K562 (cell line): ENCODE results near the gene SH2D1A.

Experiments used
- CCAR2 ChIP-seq: fragments of 200-400 bp; formaldehyde crosslinking; IDR thresholded peaks from 2 replicates; pipeline ENCODE4 v1.6.1; 2017; ENCODE audit warnings: mild to moderate bottlenecking, low read depth, low read length
- EGR1 ChIP-seq: fragments of 450-650 bp; conservative IDR thresholded peaks from 2 replicates; pipeline ENCODE4 v1.6.1; 2017; ENCODE audit warnings: mild to moderate bottlenecking
- NRF1 ChIP-seq, 2 experiments: fragments of 450-650 bp; IDR thresholded peaks in 1 of 2; conservative IDR thresholded peaks in 1 of 2; 2 replicates each; pipeline ENCODE4 v1.6.1; 2014; ENCODE audit warnings: mild to moderate bottlenecking in 2 of 2
- TF ChIP-seq, protein P1 (sequence below), 2 experiments: fragments of 450-650 bp; conservative IDR thresholded peaks; 2 replicates each; pipeline ENCODE4 v1.6.1; 2017; ENCODE audit warnings: mild to moderate bottlenecking in 2 of 2, moderate library complexity in 2 of 2

DNA sequence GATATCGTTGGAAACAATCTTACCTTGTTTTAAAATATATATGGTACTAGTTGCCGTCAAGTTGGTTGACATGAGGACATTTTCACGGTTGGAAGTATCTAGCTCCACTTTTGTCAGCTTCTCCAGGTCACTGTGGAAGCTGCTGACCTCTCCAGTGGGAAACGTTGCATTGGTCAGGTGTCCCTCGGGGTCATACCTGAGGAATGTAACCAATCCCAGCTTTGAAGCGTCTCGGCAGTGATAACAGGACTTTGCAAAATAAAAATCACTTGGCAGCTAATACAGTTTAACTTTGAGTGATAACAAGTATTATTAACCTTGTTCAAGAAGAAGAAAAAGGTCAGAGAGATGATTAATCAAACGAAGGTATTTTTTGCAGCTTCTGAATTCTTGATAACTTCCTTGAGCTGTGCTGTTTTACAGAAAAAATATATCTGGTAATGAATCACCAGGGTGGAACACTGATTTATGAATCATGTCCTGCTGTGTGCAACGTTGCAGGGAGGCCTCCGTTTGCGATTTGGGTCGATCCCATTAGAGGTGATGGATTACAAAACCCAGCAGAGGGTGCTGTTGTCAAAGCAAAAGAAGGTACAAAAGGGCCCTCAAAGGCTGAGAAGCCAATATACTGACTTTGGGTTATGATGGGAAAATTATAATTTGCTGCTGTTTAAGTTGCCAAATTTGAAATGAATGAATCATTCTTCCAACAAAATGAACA is 60.1 kb downstream of the SH2D1A start:
- no peak for TF ChIP-seq NRF1 (conservative IDR thresholded peaks at IDR 0.05 in 1 of 2, IDR thresholded peaks at IDR 0.05 in 1 of 2)
- no peak for TF ChIP-seq EGR1
- no peak for TF ChIP-seq CCAR2
- TF ChIP-seq, protein P1, sequence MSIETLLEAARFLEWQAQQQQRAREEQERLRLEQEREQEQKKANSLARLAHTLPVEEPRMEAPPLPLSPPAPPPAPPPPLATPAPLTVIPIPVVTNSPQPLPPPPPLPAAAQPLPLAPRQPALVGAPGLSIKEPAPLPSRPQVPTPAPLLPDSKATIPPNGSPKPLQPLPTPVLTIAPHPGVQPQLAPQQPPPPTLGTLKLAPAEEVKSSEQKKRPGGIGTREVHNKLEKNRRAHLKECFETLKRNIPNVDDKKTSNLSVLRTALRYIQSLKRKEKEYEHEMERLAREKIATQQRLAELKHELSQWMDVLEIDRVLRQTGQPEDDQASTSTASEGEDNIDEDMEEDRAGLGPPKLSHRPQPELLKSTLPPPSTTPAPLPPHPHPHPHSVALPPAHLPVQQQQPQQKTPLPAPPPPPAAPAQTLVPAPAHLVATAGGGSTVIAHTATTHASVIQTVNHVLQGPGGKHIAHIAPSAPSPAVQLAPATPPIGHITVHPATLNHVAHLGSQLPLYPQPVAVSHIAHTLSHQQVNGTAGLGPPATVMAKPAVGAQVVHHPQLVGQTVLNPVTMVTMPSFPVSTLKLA (conservative IDR thresholded peaks at IDR 0.05): no peak
